ENCODE results near the gene SHKBP1.

SHKBP1 gene

DNA sequence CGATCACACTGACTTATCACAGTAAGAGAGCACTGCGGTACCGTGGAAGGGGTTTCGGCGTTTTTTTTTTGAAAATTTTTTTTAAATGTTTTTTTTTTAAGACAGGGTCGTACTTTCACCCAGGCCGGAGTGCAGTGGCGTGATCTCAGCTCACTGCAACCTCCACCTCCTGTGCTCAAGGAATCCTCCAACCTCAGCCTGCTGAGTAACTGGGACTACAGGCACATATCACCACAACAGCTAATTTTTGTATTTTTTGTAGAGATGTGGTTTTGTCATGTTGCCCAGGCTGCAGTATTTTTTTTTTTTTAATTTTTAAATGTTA is 43.5 kb downstream of the SHKBP1 start:
- TF ChIP-seq GATA2 (IDR thresholded peaks at IDR 0.05; ENCODE audit: low read depth, low read length) (no peak), GATA3 (IDR thresholded peaks at IDR 0.05; ENCODE audit: low read depth, low read length) (no peak)

DNA sequence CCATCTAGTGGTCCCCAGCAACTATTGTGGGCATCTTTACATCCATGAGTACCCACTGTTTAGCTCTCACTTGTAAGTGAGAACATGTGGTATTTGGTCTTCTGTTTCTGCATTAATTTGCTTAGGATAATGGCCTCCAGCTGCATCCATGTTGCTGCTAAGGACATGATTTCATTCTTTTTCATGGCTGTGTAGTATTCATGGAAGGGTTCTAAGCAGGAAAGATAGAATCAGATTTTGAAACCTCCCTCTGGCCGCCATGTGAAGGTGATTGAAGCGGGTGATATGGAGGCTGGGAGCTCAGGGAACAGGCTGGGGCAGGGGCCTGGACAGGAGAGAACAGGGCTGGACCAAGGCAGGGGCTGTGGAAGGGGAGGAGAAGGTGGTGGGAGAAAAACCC is 44.6 kb downstream of the SHKBP1 start:
- TF ChIP-seq GATA2 (IDR thresholded peaks at IDR 0.05; ENCODE audit: low read depth, low read length) (no peak), GATA3 (IDR thresholded peaks at IDR 0.05; ENCODE audit: low read depth, low read length) (no peak)

DNA sequence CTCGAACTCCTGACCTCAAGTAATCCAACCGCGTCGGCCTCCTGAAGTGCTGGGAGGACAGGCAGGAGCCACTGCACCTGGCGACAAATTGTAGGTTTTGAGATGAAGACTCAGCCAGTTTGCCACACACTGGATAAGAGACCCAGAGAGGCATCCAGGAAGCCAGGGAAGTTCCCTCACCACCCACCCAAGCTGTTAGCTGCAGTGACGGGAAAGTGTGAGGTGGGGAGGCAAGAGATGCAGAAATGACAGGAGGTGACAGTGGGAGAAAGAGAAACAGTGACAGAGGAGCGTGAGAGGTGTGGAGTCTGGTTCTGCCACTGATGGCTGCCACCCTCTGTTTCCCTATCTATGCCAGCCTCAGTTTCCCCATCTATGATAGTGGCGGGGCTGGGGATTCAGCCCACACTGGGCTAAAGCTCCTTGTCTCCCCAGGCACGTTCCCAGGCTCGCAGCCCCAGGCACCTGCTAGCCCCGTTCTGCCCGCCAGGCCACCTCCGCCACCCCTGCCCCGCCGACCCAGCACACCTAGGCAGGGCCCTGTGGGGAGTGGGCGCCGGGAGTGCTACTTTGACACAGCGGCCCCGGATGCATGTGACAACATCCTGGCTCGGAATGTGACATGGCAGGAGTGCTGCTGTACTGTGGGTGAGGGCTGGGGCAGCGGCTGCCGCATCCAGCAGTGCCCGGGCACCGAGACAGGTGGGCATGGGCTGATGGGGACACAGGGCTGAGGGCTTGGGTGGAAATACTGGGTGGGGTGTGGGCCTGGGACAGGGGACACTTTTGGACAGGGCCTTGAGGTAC is 45.5 kb downstream of the SHKBP1 start:
- TF ChIP-seq GATA2 (IDR thresholded peaks at IDR 0.05; ENCODE audit: low read depth, low read length) (no peak), GATA3 (IDR thresholded peaks at IDR 0.05; ENCODE audit: low read depth, low read length) (no peak)

DNA sequence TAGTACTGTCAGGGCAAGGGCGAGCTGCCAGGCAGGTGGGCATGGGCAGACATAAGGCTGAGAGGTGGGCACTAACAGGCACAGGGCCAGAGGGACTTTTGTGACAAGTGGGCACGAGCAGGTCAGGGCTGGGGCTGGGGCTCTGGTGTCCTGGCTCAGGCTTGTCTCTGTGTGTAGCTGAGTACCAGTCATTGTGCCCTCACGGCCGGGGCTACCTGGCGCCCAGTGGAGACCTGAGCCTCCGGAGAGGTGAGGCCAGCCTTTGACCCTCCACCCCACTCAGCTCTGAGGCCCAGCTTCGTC is 46.1 kb downstream of the SHKBP1 start:
- no peak for TF ChIP-seq GATA3 (IDR thresholded peaks at IDR 0.05; ENCODE audit: low read depth, low read length)
- TF ChIP-seq GATA2 (IDR thresholded peaks at IDR 0.05; ENCODE audit: low read depth, low read length), result no peak

DNA sequence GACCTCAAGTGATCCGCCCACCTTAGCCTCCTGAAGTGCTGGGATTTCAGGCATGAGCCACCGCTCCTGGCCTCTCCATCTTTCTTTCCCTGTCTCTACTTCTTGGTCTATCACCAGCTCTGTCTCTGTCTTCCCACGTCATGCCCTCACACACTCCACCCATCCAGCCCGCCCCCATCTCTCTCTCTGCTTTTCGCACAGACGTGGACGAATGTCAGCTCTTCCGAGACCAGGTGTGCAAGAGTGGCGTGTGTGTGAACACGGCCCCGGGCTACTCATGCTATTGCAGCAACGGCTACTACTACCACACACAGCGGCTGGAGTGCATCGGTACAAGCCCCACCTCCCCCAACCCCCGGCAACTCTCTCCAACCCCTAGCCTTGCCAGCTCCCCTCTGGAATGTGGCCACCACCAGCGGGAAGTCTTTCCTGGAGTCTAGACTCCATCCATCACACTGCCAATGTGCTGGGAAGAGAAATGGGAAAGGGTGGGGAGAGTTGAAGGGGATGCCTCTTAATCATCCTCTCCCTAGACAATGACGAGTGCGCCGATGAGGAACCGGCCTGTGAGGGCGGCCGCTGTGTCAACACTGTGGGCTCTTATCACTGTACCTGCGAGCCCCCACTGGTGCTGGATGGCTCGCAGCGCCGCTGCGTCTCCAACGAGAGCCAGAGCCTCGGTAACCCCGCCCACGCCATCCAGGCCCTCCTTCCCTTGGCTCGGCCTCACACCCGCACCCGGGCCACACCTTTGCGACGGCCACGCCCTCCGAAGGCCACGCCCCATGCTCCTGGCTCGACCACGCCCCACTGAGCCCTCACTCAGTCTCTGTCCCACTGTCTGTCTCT is 47.0 kb downstream of the SHKBP1 start:
- no peak for TF ChIP-seq GATA3 (IDR thresholded peaks at IDR 0.05; ENCODE audit: low read depth, low read length)
- TF ChIP-seq GATA2 (IDR thresholded peaks at IDR 0.05; ENCODE audit: low read depth, low read length), result no peak

DNA sequence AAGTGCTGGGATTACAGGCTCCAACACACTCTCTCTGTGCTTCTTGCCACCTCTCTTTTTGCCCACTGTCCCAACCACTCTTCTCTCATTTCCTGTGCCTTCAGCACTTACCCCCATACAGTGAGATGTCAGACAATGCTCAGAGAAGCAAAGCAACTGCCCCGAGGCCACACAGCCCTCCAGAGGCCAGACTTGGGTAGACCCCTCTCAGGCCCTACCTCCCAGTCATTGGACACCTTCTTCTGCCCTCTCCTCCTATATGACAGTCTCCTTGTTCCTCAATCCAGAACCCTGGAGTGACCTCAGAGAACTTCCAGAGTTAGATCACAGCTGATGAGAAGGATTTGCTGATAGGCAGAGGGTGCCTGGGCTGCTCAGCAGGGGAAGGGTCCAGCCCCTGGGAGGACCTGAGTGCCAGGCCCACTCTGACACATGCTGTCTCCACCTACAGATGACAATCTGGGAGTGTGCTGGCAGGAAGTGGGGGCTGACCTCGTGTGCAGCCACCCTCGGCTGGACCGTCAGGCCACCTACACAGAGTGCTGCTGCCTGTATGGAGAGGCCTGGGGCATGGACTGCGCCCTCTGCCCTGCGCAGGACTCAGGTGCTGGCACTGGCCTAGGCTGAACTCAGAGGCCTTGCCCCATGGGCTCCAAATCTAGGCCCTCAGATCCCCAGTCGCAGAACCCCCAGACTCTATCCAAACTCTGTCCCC is 48.9 kb downstream of the SHKBP1 start:
- TF ChIP-seq GATA3 (IDR thresholded peaks at IDR 0.05; ENCODE audit: low read depth, low read length), result no peak
- TF ChIP-seq GATA2 (IDR thresholded peaks at IDR 0.05; ENCODE audit: low read depth, low read length), result no peak; the same call in 1 of the 2 replicates

DNA sequence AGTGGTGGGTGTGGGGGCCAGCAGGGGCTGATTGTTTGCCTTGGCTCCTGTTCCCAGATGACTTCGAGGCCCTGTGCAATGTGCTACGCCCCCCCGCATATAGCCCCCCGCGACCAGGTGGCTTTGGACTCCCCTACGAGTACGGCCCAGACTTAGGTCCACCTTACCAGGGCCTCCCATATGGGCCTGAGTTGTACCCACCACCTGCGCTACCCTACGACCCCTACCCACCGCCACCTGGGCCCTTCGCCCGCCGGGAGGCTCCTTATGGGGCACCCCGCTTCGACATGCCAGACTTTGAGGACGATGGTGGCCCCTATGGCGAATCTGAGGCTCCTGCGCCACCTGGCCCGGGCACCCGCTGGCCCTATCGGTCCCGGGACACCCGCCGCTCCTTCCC is 50.2 kb downstream of the SHKBP1 start:
- TF ChIP-seq GATA3 (IDR thresholded peaks at IDR 0.05; ENCODE audit: low read depth, low read length), result no peak
- TF ChIP-seq GATA2 (IDR thresholded peaks at IDR 0.05; ENCODE audit: low read depth, low read length), result no peak

DNA sequence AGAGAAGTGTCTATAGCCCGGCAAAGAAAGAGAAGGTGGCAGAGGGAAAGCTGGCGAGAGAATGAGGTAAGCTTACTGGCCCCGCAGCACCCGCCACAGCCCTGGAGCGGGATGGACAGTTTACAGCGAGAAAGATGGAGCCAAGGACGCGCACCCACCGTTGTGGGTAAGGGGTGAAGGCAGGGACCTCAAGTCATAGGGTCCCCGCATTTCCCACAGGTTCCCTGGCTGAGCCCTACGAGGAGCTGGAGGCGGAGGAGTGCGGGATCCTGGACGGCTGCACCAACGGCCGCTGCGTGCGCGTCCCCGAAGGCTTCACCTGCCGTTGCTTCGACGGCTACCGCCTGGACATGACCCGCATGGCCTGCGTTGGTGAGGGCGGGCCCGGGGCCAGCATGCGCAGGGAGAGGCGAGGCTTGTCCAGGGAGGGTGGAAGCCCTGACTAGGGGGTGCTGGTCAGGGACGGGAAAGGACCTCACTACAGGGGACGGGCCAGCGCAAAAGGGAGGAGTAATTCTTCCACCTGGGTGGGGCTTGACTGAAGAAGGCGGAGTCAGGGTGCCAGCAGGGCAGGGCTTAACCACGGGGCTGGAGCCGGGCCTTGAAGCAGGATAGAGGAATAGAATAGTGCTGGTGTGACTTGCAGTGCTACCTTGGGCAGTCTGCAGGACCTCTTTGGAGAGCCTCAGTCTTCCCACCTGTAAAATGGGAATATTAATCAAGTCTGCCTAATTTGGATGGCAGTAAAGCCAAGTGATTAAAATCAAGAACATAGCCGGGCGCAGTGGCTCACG is 51.0 kb downstream of the SHKBP1 start:
- TF ChIP-seq GATA2 (IDR thresholded peaks at IDR 0.05; ENCODE audit: low read depth, low read length) (no peak), GATA3 (IDR thresholded peaks at IDR 0.05; ENCODE audit: low read depth, low read length) (no peak)

DNA sequence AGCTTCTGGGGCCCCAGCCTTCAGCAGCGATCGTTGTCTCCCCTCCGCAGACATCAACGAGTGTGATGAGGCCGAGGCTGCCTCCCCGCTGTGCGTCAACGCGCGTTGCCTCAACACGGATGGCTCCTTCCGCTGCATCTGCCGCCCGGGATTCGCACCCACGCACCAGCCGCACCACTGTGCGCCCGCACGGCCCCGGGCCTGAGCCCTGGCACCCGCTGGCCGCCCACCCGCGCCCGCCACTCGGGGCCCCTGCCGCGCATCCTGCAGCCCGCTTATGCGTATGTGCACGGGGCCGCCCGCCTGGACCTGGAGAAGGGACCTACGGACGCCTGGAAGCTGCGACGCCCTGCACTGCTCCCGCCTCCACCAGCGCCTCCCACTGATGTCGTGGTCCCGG is 52.7 kb downstream of the SHKBP1 start:
- no peak for TF ChIP-seq GATA3 (IDR thresholded peaks at IDR 0.05; ENCODE audit: low read depth, low read length)
- TF ChIP-seq GATA2 (IDR thresholded peaks at IDR 0.05; ENCODE audit: low read depth, low read length), result no peak

DNA sequence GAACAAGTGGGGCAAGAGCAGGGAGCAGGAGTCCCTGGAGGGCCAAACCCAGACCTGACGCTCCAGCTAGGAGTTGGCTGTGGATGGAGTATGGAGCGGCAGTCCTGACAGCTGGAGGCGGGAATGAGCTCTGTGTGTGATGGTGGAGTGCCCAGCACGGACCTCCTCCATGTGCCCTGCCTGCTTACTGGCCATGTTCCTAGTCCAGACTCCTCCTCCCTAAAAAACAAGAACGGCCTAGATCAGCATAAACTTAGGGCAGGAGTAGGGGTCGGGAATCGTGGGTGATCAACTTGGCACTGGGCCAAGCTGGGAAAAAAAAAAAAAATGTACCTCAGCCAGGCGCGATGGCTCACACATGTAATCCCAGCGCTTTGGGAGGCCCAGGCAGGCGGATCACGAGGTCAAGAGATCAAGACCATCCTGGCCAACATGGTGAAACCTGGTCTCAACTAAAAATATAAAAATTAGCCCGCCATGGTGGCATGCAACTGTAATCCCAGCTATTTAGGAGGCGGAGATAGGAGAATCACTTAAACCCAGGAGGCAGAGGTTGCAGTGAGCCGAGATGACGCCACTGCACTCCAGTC is 54.0 kb downstream of the SHKBP1 start:
- TF ChIP-seq GATA2 (IDR thresholded peaks at IDR 0.05; ENCODE audit: low read depth, low read length) (no peak), GATA3 (IDR thresholded peaks at IDR 0.05; ENCODE audit: low read depth, low read length) (no peak)

DNA sequence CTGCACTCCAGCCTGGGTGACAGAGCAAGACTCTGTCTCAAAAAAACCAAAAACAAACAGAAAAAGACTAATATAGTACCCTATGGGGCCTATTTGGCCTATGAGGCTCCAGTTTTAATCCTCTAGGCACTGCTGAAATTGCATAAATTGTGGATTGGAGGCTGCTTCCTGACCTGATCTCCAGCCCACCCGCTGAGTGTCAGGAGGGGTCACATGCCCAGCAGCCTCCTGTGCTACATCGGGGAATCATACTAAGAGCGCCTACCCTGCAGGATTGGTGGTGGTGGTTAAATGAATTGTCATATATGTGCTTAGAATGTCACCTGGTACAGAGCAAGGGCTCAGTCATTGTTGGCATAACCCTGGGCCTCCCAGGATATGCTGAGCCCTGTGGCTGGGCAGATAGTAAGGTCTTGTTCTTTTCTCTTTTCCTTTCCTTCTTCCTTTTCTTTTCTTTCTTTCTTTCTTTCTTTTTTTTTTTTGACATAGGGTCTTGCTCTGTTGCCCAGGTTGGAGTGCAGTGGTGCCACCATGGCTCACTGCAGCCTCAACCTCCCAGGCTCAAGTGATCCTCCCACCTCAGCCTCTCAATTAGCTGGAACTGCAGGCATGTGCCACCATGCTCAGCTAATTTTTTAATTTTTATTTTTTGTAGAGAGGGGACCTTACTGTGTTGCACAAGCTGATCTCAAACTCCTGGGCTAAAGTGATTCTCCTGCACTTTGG is 55.8 kb downstream of the SHKBP1 start:
- TF ChIP-seq GATA3 (IDR thresholded peaks at IDR 0.05; ENCODE audit: low read depth, low read length), result no peak
- no peak for TF ChIP-seq GATA2 (IDR thresholded peaks at IDR 0.05; ENCODE audit: low read depth, low read length)

DNA sequence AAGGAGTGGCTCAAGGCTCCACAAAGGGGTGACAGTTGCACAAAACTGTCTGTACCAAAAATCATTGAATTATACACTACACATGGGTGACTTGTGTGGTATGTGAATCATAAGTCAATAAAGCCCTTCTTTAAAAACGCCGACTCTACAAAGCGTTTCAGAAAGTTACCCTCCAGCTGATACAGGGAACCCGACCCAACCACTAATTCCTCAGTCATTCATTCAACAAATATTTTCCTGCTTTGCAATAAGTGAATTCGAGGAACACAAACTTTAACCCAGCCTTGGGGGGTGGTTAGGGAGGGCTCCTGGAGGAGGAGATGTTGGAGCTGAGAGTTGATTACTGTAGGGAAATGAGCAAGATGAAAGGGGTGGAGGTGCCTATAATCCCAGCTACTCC is 56.5 kb downstream of the SHKBP1 start:
- TF ChIP-seq GATA3 (IDR thresholded peaks at IDR 0.05; ENCODE audit: low read depth, low read length) (no peak), GATA2 (IDR thresholded peaks at IDR 0.05; ENCODE audit: low read depth, low read length) (no peak)

DNA sequence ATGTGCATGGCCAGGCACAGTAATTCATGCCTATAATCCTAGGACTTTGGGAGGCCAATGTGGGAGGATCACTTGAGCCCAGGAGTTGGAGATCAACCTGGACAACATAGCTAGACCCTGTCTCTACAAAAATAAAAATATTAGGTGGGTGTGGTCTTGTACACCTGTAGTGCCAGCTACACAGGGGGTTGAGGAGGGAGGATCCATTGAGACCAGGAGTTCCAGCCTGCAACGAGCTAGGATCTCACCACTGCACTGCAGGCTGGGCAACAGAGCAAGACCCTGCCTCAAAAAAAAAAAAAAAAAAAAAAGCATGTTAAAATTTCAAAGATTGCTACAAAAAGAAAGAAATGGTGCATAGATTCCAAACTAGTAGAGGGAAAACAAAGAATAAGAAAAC is 61.7 kb downstream of the SHKBP1 start:
- TF ChIP-seq GATA2 (IDR thresholded peaks at IDR 0.05; ENCODE audit: low read depth, low read length), result no peak
- TF ChIP-seq GATA3 (IDR thresholded peaks at IDR 0.05; ENCODE audit: low read depth, low read length), result no peak
